Upper lobe of right lung (tissue), 1 donor: ENCODE measurements around the gene ALPG. TPM values are rescaled to one million over a fixed set of nuclear protein-coding genes. Genes with fewer than 3 reads are reported as not detected.
"Not testable (repeated sequence)": the region's sequence is repeated elsewhere in the genome, so short reads cannot be mapped to it uniquely, and the experiment has no call there.

Experiments
- ATAC-seq: fragments of 200-7000 bp; cut with Tn5 transposase; one replicate; pipeline ENCODE4 v1.9.1; 2020; ENCODE audit warnings: mild to moderate bottlenecking, moderate library complexity
- DNase-seq: peaks from one replicate; pipeline ENCODE4 v3.0.0-alpha.2; 2020
- H3K27ac ChIP-seq: fragments of 200-600 bp; one replicate; pipeline ENCODE4 v1.8.0; 2022
- H3K27me3 ChIP-seq: fragments of 200-600 bp; one replicate; pipeline ENCODE4 v1.8.0; 2022; ENCODE audit warnings: mild to moderate bottlenecking
- H3K36me3 ChIP-seq: fragments of 200-600 bp; one replicate; pipeline ENCODE4 v1.8.0; 2022
- H3K4me1 ChIP-seq: fragments of 200-600 bp; one replicate; pipeline ENCODE4 v1.8.0; 2022
- H3K4me3 ChIP-seq: fragments of 200-600 bp; one replicate; pipeline ENCODE4 v1.8.0; 2022; ENCODE audit warnings: mild to moderate bottlenecking
- H3K9me3 ChIP-seq: fragments of 200-600 bp; one replicate; pipeline ENCODE4 v1.8.0; 2022
- CTCF ChIP-seq: fragments of 200-600 bp; IDR thresholded peaks from one replicate; pipeline ENCODE4 v1.8.0; 2022; ENCODE audit warnings: antibody characterized with exemption
- intact Hi-C: fragments of 100-400 bp; cut with DNase I; formaldehyde crosslinking; loops from one replicate; pipeline ENCODE4 v1.11.0; 2022
- total RNA-seq: library from RNA; stranded (reverse); fragmentation: NEBNext Ultra II Directional; extraction: Animal tissue kit (Norgen Biotek cat#: 25700); gene quantifications from one replicate; pipeline ENCODE4 v1.2.1, GENCODE V29; 2021
- donor health status: DM: no; HTN: yes; CAD: no; lungs with severe emphysema.

Gene ALPG
- total RNA-seq, 1 donor from 2014 or later = 0.49 TPM

DNA sequence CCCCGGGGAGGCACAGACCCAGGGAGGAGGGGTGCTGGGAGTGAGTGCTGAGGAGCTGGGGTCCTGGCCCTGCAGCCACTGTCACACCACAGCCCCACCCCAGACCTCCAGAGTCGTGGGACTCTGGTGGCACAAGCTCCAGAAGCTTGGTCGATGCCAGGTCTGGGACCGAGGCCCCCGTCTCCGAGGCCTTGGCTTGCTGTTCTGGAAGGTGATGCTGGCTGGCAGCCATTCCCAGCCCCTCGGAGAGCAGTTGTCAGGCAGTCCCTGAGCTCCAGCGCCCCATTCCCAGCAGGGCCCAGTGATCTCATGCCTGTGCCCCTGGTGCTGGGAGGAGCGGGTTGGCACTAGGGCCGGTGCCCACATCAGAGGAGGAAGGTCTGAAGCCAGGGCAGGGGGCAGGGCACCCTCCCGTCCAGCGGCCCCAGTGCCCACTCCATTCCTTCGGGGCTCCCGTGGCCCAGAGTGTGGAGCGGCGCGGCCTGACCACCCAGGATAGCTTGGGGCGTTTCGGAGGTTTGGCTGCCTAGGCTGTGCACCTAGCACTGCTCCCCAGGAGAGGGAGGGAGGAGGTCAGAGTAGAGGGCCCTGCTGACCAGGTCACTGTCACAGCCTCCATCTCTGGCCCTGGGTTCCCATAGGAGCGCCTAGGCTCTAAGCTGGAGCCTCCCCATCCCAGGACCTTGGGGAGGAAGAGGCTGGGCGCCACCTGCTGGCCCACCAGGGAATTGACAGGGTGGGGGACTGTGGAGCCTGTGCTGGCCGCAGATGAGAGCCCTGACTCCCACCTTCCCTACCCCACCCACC lies 32.5 kb downstream of the ALPG start:
- H3K27ac ChIP-seq = no peak overlapping the region
- ATAC-seq = peak; percentile 70
- no peak overlapping the region for H3K4me3 ChIP-seq
- no peaks in the 10 kb centered on the region for H3K4me1 ChIP-seq
- H3K36me3 ChIP-seq = no peaks in the 10 kb centered on the region
- DNase-seq = peak; percentile 66
- TF ChIP-seq CTCF = peak; percentile 57
- no peaks in the 10 kb centered on the region for H3K27me3 ChIP-seq
- no peaks in the 10 kb centered on the region for H3K9me3 ChIP-seq
- intact Hi-C loops = loop anchor here (10.0 kb wide), 1 partner anchor 514 kb away; the partner anchor contains the start of gene NPPC

GRCh38 chr2:232439758-232440135 lies 33.1 kb downstream of the ALPG start:
- peak; percentile 52 for DNase-seq
- Histone ChIP-seq H3K4me3 (no peak overlapping the region), H3K36me3 (no peaks in the 10 kb centered on the region), H3K9me3 (no peaks in the 10 kb centered on the region), H3K27ac (no peak overlapping the region), H3K27me3 (no peaks in the 10 kb centered on the region), H3K4me1 (no peaks in the 10 kb centered on the region)
- ATAC-seq = no peak
- intact Hi-C loops = loop anchor here (10.0 kb wide), 1 partner anchor 515 kb away; the partner anchor contains the start of gene NPPC
- peak; percentile 43 for TF ChIP-seq CTCF

GRCh38 chr2:232440220-232441018 lies 33.8 kb downstream of the ALPG start:
- H3K36me3 ChIP-seq, H3K4me1 ChIP-seq, intact Hi-C loops, H3K4me3 ChIP-seq, H3K9me3 ChIP-seq, H3K27ac ChIP-seq, H3K27me3 ChIP-seq: not testable (repeated sequence)
- peak; percentile 87 for TF ChIP-seq CTCF
- DNase-seq (peak; percentile 91), ATAC-seq (peak; percentile 88)

DNA sequence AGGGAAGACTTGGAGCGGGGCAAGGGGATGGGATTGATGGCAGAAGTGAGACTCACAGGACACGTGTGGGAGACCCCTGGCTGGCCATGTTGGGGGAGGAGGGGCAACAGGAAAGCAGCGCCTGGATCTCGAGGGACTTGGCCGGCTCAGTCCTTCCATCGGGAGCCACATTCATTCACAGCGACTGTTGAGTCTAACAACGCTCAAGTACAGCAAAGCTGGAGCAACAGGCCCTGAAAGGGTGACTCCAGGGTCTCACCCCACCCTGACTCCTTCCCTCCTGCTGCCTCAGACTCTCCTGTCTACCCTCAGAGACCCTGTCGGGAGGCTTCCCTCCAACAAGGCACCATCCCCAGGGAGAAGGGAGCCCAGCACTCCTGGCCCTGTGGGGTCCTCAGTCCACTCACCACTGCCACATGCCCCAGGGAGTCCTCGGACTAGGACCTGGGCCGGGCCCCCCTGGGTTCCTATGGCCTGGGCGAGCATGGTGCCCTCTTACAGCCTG lies 34.6 kb downstream of the ALPG start:
- Histone ChIP-seq H3K9me3 (no peaks in the 10 kb centered on the region), H3K27me3 (no peaks in the 10 kb centered on the region), H3K4me3 (no peak overlapping the region), H3K36me3 (no peaks in the 10 kb centered on the region), H3K27ac (no peak overlapping the region), H3K4me1 (no peaks in the 10 kb centered on the region)
- intact Hi-C loops = no loop called here
- DNase-seq (peak; percentile 59), ATAC-seq (no peak)
- no peak for TF ChIP-seq CTCF

DNA sequence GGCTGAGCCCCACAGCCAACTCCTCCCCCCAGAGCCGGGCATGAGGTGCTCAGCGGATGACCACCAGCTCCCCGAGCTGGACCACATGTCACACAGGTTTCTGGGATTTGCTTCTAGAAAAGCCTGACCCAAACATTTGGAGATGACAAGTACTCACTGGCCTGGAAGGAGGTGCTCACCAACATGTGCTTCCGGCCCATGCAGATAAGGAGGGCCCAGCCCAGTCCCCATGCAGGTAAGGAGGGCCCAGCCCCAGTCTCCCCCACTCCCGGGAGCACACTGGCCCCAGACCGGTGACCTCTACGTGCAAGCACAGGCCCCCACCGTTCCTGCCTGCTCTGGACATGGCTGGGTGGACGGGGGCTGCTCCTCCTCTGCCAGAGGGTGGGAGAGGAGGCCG lies 35.3 kb downstream of the ALPG start:
- H3K36me3 ChIP-seq, H3K9me3 ChIP-seq, ATAC-seq, H3K4me3 ChIP-seq, H3K27me3 ChIP-seq, intact Hi-C loops, H3K27ac ChIP-seq, H3K4me1 ChIP-seq: not testable (repeated sequence)
- peak; percentile 33 for DNase-seq

- H3K36me3 ChIP-seq, H3K27me3 ChIP-seq, intact Hi-C loops, H3K27ac ChIP-seq, H3K9me3 ChIP-seq, ATAC-seq, H3K4me1 ChIP-seq, H3K4me3 ChIP-seq: not testable (repeated sequence)
- DNase-seq = peak; percentile 41
These were observed 35.8 kb downstream of the ALPG start for GRCh38 chr2:232442431-232442830.

GRCh38 chr2:232443047-232443446 lies 36.4 kb downstream of the ALPG start:
- H3K4me1 ChIP-seq, ATAC-seq, H3K27ac ChIP-seq, H3K27me3 ChIP-seq, H3K9me3 ChIP-seq, H3K4me3 ChIP-seq, intact Hi-C loops, H3K36me3 ChIP-seq: not testable (repeated sequence)
- DNase-seq = peak; percentile 23

GRCh38 chr2:232443669-232444408 lies 37.2 kb downstream of the ALPG start:
- H3K4me3 ChIP-seq, H3K36me3 ChIP-seq, ATAC-seq, intact Hi-C loops, H3K4me1 ChIP-seq, H3K27me3 ChIP-seq, H3K27ac ChIP-seq, H3K9me3 ChIP-seq: not testable (repeated sequence)
- peak; percentile 57 for DNase-seq
